Right lobe of liver (tissue), 6 donors: Measurements from ENCODE around the gene CMKLR1. TPM values are rescaled to one million over a fixed set of nuclear protein-coding genes. Genes with fewer than 3 reads are reported as not detected.

Experiments
- ATAC-seq, 4 donors: fragments of 200-7000 bp; cut with Tn5 transposase; one replicate each; pipeline ENCODE4 v1.9.1; 2020; ENCODE audit warnings: mild to moderate bottlenecking in 4 of 4, moderate library complexity in 4 of 4
- DNase-seq, 3 donors: peaks; one replicate each; pipeline ENCODE4 v3.0.0-alpha.2; 2020
- H3K27ac ChIP-seq, 3 donors: fragments of 200-600 bp; one replicate each; pipeline ENCODE4 v1.8.0; 2022
- H3K27me3 ChIP-seq, 2 donors: fragments of 200-600 bp; one replicate each; pipeline ENCODE4 v1.8.0; 2022
- H3K36me3 ChIP-seq, 4 donors: fragments of 200-600 bp; sonication (generic) in 1 of 4; one replicate each; pipeline versions ENCODE4 v1.5.1 to v1.8.0; 2017 to 2022; ENCODE audit warnings: control low read depth in 1 of 4
- H3K4me1 ChIP-seq, 4 donors: fragments of 200-600 bp; sonication (generic) in 1 of 4; one replicate each; pipeline versions ENCODE4 v1.5.1 to v1.8.0; 2017 to 2022; ENCODE audit warnings: control low read depth in 1 of 4
- H3K4me3 ChIP-seq, 3 donors: fragments of 200-600 bp; one replicate each; pipeline ENCODE4 v1.8.0; 2022
- H3K9me3 ChIP-seq, 4 donors: fragments of 200-600 bp; sonication (generic) in 1 of 4; one replicate each; pipeline versions ENCODE4 v1.5.1 to v1.8.0; 2017 to 2022; ENCODE audit warnings: control low read depth in 1 of 4
- POLR2A ChIP-seq: fragments of 450-650 bp; IDR thresholded peaks from one replicate; pipeline ENCODE4 v1.6.1; 2017; ENCODE audit warnings: antibody characterized with exemption, mild to moderate bottlenecking
- WGBS: methylation state at CpG from one replicate; pipeline ENCODE4 v1.1.6; 2018; ENCODE audit warnings: low coverage, low lambda C conversion rate; ENCODE audit not compliant: insufficient coverage; ENCODE audit errors: missing lambda C conversion rate; 5-methylcytosine and 5-hydroxymethylcytosine counted together
- intact Hi-C, 2 donors: fragments of 100-400 bp; cut with DNase I; formaldehyde crosslinking; loops; one replicate each; pipeline versions ENCODE4 v1.11.2 to v1.14.1; 2022
- total RNA-seq, 6 experiments: library from RNA; depleted of rRNA in 2 of 6; stranded (reverse); fragments of >200 nt in 2 of 6; fragmentation: NEBNext Ultra II Directional in 3 of 6; extraction: Animal tissue kit (Norgen Biotek cat#: 25700) in 3 of 6; gene quantifications; one replicate each; pipeline versions ENCODE4 v1.1.0 to v1.2.4, GENCODE V29; 2016 to 2023
- TF ChIP-seq, protein P1 (sequence below), 4 donors: fragments of 200-600 bp in 3 of 4; fragments of 450-650 bp in 1 of 4; IDR thresholded peaks; one replicate each; pipeline versions ENCODE4 v1.5.1 to v1.8.0; 2016 to 2022; ENCODE audit warnings: antibody characterized with exemption in 4 of 4, mild to moderate bottlenecking in 2 of 4
- donor health status: DM: no; HTN: yes; CAD: no.
- donor health status: DM: no; HTN: no; CAD: no.
- donor health status: DM: no; HTN: no; CAD: no.
- donor health status: DM: no; HTN: yes; CAD: no.
- donor health status: DM: no; HTN: yes; CAD: no.

The CMKLR1 gene
- total RNA-seq, 6 experiments from 2014 or later, result 1.5 to 8.2 (median 4.2) TPM

DNA sequence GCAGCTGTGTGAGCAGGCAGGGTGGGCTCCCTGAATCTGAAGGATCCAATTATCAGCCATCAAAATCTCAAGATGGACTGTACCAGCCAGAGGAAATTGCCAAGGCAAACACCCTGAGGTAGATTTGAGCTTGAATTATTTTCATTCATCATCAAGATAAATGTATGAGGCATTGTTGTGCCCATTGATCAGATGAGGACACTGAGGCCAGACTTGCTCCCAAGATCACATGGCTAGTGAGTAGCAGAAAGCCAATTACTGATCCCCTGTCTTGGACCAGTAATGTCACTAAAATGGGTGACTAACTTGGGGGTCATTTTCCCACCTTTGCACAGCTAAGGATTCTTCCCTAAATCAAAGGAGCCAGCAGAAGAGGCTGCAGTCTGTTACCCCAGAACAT is 20.9 kb upstream of the CMKLR1 start:
- DNase-seq, result no peak
- Histone ChIP-seq H3K36me3 (no peaks in the 10 kb centered on the region), H3K27ac (no peak overlapping the region), H3K27me3 (no peaks in the 10 kb centered on the region), H3K4me3 (no peak overlapping the region), H3K4me1 (no peaks in the 10 kb centered on the region), H3K9me3 (no peaks in the 10 kb centered on the region)
- no peak for TF ChIP-seq POLR2A
- TF ChIP-seq, protein P1, sequence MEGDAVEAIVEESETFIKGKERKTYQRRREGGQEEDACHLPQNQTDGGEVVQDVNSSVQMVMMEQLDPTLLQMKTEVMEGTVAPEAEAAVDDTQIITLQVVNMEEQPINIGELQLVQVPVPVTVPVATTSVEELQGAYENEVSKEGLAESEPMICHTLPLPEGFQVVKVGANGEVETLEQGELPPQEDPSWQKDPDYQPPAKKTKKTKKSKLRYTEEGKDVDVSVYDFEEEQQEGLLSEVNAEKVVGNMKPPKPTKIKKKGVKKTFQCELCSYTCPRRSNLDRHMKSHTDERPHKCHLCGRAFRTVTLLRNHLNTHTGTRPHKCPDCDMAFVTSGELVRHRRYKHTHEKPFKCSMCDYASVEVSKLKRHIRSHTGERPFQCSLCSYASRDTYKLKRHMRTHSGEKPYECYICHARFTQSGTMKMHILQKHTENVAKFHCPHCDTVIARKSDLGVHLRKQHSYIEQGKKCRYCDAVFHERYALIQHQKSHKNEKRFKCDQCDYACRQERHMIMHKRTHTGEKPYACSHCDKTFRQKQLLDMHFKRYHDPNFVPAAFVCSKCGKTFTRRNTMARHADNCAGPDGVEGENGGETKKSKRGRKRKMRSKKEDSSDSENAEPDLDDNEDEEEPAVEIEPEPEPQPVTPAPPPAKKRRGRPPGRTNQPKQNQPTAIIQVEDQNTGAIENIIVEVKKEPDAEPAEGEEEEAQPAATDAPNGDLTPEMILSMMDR (IDR thresholded peaks at IDR 0.05), result no peak
- intact Hi-C loops, result no loop called here
- ATAC-seq, result no peak

DNA sequence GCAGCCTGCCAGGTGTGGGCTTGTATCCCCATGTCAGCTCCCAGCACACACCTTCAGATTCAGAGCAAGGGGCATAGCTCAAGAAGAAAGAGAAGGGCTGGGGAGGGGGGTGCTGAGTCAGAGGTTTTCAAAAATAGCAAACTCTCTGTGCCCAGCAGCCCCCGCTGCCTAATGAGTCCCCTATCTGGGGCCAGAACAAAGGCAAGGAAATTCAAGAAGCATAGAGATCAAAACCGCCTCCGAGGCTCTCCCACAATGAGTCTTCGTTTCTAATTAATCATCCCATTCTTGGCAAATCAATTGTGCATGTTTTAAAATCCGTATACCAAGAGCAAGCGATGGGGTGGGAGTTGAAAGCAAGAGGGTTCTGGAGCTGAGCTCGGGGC is 19.5 kb upstream of the CMKLR1 start:
- DNase-seq (no peak), ATAC-seq (no peak)
- intact Hi-C loops, result no loop called here
- no peaks in the 10 kb centered on the region for H3K4me1 ChIP-seq
- H3K4me3 ChIP-seq, result no peak overlapping the region
- WGBS, result 37% methylated on average over 4 of the region's 7 CpGs
- H3K27me3 ChIP-seq, result no peaks in the 10 kb centered on the region
- TF ChIP-seq, protein P1 (IDR thresholded peaks at IDR 0.05), result no peak
- no peak for TF ChIP-seq POLR2A
- no peak overlapping the region for H3K27ac ChIP-seq
- H3K9me3 ChIP-seq, result no peaks in the 10 kb centered on the region
- H3K36me3 ChIP-seq, result no peaks in the 10 kb centered on the region

DNA sequence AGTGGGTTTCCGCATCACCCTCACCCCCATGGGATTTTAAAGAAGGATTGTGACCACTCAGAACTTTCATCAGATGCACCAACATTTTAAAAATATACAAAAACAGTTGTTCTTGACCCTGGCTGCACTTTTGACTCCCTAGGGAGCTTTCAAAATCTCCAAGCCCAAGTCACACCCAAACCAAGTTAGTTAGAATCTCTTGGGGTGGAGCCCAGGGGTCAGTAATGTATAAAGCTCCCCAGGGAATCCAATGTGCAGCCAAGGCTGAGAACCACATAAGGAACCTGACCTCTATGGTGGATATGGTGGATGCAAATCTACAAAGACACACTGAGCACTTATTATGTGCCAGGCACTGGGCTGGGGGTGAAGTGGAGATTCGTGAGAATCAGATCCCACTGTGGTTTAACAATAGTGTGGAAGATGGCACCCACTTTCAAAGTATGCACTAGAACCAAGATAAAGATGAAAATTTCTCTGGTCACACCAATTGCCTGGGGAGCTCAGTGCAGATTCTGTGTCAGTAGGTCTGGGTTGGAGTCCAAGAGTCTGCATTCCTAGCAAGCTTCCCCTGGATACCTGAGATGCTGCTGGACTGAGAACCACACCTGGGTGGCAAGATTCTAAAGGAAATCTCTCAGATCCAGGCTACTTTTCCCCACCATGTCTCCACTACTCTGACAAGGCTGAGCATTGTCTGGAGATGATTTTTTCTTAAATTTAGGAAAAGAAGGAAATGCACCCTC is 18.9 kb upstream of the CMKLR1 start:
- no peak for ATAC-seq

DNA sequence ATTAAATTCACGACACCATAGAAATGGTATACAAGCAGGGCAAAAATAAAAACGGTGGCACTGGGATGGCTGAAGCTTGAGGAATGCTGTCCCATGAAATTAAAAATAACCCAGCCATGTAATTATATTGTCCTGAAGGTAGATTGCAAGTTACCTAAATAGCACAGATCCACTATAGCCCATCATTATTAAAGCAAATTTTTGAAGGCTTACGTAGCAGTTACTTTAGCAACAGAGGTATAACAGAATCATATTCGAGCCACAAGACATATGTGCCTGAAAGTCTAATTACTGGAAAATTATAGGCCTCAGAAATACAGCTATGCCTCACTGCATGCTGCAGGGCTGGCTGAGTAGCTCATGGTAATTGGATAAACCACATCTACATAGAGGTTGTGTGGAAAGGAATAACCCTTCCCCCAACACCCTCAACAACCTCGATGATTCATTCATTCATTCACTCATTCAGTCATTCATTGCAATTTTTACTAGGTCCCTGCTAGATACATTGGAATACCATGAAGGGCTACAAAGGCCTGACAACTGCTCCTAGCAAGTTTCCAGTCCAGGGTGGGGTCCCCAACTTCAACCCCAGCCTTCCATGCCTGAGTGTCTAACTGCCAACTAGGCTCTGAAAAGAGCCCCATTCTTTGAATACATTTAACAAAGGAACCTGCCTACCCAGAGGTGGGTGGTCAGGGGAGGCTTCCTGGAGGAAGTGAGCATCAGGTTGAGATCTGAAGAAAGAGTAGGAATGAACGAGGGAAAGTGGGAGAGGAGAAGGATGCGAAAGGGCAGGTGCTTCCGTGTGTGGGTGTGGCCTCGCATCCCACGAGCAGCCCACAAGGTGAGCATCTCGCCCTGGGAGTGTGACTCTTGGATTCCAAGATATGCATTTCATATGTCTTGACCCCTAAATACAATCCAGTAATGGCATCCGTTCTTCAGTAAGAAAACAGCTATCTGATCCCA is 18.0 kb upstream of the CMKLR1 start:
- no peaks in the 10 kb centered on the region for H3K27me3 ChIP-seq
- ATAC-seq, result no peak
- no peaks in the 10 kb centered on the region for H3K36me3 ChIP-seq
- no peak for TF ChIP-seq POLR2A
- TF ChIP-seq, protein P1 (IDR thresholded peaks at IDR 0.05), result no peak
- DNase-seq, result no peak
- no peak overlapping the region for H3K27ac ChIP-seq
- no peaks in the 10 kb centered on the region for H3K9me3 ChIP-seq
- intact Hi-C loops, result no loop called here
- H3K4me3 ChIP-seq, result no peak overlapping the region
- WGBS, result 51% methylated on average over 10 of the region's 12 CpGs
- no peaks in the 10 kb centered on the region for H3K4me1 ChIP-seq

More for the DNA sequence above, 18.9 kb upstream of the CMKLR1 start:
- Histone ChIP-seq H3K27me3 (no peaks in the 10 kb centered on the region), H3K4me1 (no peaks in the 10 kb centered on the region), H3K36me3 (no peaks in the 10 kb centered on the region), H3K4me3 (no peak overlapping the region), H3K27ac (no peak overlapping the region), H3K9me3 (no peaks in the 10 kb centered on the region)
- TF ChIP-seq POLR2A, result no peak
- TF ChIP-seq, protein P1 (IDR thresholded peaks at IDR 0.05), result no peak
- WGBS, result 75% methylated on average over 2 of the region's 2 CpGs
- no peak for DNase-seq
- intact Hi-C loops, result no loop called here
